Fibroblast of lung (primary cell): ENCODE measurements around the gene B3GNT2.

Experiments used
- EZH2 ChIP-seq: IDR thresholded peaks from 2 replicates; pipeline ENCODE4 v1.5.1; 2012; ENCODE audit warnings: low read length, control low read depth, mild to moderate bottlenecking; ENCODE audit errors: missing control alignments
- TF ChIP-seq, protein P1 (sequence below), 2 donors: IDR thresholded peaks in 1 of 2; conservative IDR thresholded peaks in 1 of 2; 1 replicate in 1 of 2; 2 replicates in 1 of 2; pipeline ENCODE4 v1.5.1; 2011 to 2012; ENCODE audit warnings: low read length in 2 of 2, control low read depth in 1 of 2, inconsistent platforms in 1 of 2, low read depth in 1 of 2, mild to moderate bottlenecking in 1 of 2

DNA sequence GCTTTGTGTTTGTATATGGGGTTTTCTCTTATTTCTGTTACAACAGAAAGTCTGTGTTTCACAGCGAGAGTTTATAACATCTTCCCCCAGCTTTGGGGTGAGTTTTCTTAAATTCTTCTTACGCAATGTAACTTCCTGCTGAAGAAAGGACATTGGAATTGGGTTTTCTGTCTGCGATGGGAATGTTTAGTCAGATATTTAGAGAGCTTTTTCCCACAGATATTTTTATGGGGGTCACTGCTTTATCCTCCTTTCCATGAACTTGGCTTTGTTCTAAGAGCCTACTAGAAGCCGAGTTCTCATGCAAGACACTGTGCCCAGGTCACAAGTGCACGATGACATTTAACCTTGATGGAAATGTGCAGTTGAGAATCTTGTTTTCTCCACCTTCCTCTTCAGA is 22.1 kb downstream of the B3GNT2 start:
- TF ChIP-seq, protein P1, sequence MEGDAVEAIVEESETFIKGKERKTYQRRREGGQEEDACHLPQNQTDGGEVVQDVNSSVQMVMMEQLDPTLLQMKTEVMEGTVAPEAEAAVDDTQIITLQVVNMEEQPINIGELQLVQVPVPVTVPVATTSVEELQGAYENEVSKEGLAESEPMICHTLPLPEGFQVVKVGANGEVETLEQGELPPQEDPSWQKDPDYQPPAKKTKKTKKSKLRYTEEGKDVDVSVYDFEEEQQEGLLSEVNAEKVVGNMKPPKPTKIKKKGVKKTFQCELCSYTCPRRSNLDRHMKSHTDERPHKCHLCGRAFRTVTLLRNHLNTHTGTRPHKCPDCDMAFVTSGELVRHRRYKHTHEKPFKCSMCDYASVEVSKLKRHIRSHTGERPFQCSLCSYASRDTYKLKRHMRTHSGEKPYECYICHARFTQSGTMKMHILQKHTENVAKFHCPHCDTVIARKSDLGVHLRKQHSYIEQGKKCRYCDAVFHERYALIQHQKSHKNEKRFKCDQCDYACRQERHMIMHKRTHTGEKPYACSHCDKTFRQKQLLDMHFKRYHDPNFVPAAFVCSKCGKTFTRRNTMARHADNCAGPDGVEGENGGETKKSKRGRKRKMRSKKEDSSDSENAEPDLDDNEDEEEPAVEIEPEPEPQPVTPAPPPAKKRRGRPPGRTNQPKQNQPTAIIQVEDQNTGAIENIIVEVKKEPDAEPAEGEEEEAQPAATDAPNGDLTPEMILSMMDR (conservative IDR thresholded peaks at IDR 0.05 in 1 of 2, IDR thresholded peaks at IDR 0.05 in 1 of 2; ENCODE audit: low read depth in 1 of 2, low read length in 2 of 2), result no peak
- no peak for TF ChIP-seq EZH2
